ENCODE measurements around the gene LRRC4B.

LRRC4B gene

DNA sequence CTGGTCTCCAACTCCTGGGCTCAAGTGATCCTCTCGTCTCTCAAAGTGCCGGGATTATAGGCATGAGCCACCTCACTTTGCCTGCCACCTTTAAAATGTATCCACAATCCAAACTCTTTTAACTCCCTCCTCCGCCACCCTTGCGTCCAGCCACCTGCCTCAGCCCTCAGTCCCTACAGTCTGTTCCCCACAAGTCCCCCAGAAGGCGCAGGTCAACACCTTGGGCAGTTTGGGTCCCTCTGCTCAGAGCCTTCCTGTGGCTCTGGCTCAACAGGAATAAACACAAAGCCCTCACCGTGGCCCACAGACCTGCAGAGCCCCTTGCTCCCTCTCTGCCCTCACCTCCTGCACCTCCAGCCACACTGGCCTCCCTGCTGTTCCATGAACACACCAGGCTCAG lies 99.4 kb downstream of the LRRC4B start:
- H3K4me3 ChIP-seq (ENCODE audit: low read length in 2 of 2) = no peak overlapping the region
- H3K9ac ChIP-seq (ENCODE audit: low read length in 2 of 2) = no peak overlapping the region
- no peaks in the 10 kb centered on the region for H3K36me3 ChIP-seq (ENCODE audit: control insufficient read depth in 2 of 2, insufficient read depth in 2 of 2, low read length in 2 of 2)
- H3K27ac ChIP-seq (ENCODE audit: low read length) = no peak overlapping the region
- H3K9me3 ChIP-seq (ENCODE audit: control insufficient read depth in 2 of 2, low read length in 2 of 2) = no peaks in the 10 kb centered on the region
- peaks cover 0 to 12% of the 10 kb centered on the region in 2 donors for H3K27me3 ChIP-seq (ENCODE audit: control insufficient read depth in 1 of 2, insufficient read depth in 2 of 2, low read length in 2 of 2)
- H3K4me1 ChIP-seq (ENCODE audit: control insufficient read depth, insufficient read depth, low read length) = no peaks in the 10 kb centered on the region

DNA sequence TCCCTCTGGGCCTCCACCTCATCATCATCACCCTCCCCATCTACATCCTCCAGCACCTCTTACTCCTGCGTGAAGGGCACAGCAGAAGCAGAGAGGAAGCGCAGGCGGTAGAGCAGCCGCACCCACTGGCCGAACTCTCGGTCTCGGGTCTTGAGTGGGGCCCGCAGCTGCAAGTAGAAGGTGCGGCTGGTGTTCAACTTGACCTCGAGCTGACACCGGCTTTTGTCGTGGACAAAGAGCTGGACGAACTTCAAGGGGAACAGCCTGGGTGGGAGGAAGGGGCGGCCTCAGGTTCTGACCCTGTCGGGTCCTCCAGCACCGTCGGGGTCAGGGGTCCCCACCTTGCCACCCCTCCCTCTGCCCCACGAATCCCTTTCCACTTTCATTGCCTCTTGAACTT lies 100.7 kb downstream of the LRRC4B start:
- Histone ChIP-seq H3K4me1 (ENCODE audit: control insufficient read depth, insufficient read depth, low read length) (no peaks in the 10 kb centered on the region), H3K27ac (ENCODE audit: low read length) (no peak overlapping the region), H3K4me3 (ENCODE audit: low read length in 2 of 2) (no peak overlapping the region)

More for the DNA sequence above, 100.7 kb downstream of the LRRC4B start:
- Histone ChIP-seq H3K36me3 (ENCODE audit: control insufficient read depth in 2 of 2, insufficient read depth in 2 of 2, low read length in 2 of 2) (no peaks in the 10 kb centered on the region), H3K9ac (ENCODE audit: low read length in 2 of 2) (no peak overlapping the region), H3K9me3 (ENCODE audit: control insufficient read depth in 2 of 2, low read length in 2 of 2) (no peaks in the 10 kb centered on the region), H3K27me3 (ENCODE audit: control insufficient read depth in 1 of 2, insufficient read depth in 2 of 2, low read length in 2 of 2) (peaks cover 0 to 12% of the 10 kb centered on the region in 2 donors)

All from stomach smooth muscle (tissue), 2 donors.